GM19240 (cell line): ENCODE measurements around the gene INO80D.
"Not testable (repeated sequence)": the region's sequence is repeated elsewhere in the genome, so short reads cannot be mapped to it uniquely, and the experiment has no call there.

Source experiments
- DNase-seq: peaks from one replicate; pipeline ENCODE4 v3.0.0; 2011; ENCODE audit warnings: low spot score; ENCODE audit not compliant: insufficient read length

The INO80D gene

GRCh38 chr2:206033452-206033851 lies 52.5 kb downstream of the INO80D start:
- DNase-seq = not testable (repeated sequence)

- DNase-seq = no peak
These were observed 53.9 kb downstream of the INO80D start for GRCh38 chr2:206031950-206032567.

GRCh38 chr2:206031162-206031784 lies 54.7 kb downstream of the INO80D start:
- no peak for DNase-seq

- DNase-seq = no peak
These were observed 57.9 kb downstream of the INO80D start for GRCh38 chr2:206028101-206028500.

GRCh38 chr2:206023183-206023582 lies 62.8 kb downstream of the INO80D start:
- DNase-seq = no peak

GRCh38 chr2:206020171-206020570 lies 65.8 kb downstream of the INO80D start:
- no peak for DNase-seq

- DNase-seq = not testable (repeated sequence)
These were observed 70.2 kb downstream of the INO80D start for GRCh38 chr2:206015746-206016145.

- DNase-seq = no peak
These were observed 74.2 kb downstream of the INO80D start for GRCh38 chr2:206011795-206012194.

GRCh38 chr2:206011018-206011614 lies 74.9 kb downstream of the INO80D start:
- DNase-seq = no peak

- DNase-seq = no peak
These were observed 81.8 kb downstream of the INO80D start for GRCh38 chr2:206004004-206004693.

- DNase-seq = no peak
These were observed 83.5 kb downstream of the INO80D start for GRCh38 chr2:206002440-206002839.

- DNase-seq = no peak
These were observed 84.1 kb downstream of the INO80D start for GRCh38 chr2:206001912-206002311.

GRCh38 chr2:206000776-206001175 lies 85.2 kb downstream of the INO80D start:
- no peak for DNase-seq

GRCh38 chr2:205998583-205998982 lies 87.4 kb downstream of the INO80D start:
- no peak for DNase-seq

GRCh38 chr2:205996161-205996560 lies 89.8 kb downstream of the INO80D start:
- DNase-seq = no peak

GRCh38 chr2:205995260-205995659 lies 90.7 kb downstream of the INO80D start:
- no peak for DNase-seq

- no peak for DNase-seq
These were observed 91.6 kb downstream of the INO80D start for GRCh38 chr2:205994344-205994743.

GRCh38 chr2:205990104-205990503 lies 95.9 kb downstream of the INO80D start:
- DNase-seq = no peak

- no peak for DNase-seq
These were observed 96.5 kb downstream of the INO80D start for GRCh38 chr2:205989271-205990071.

- not testable (repeated sequence) for DNase-seq
These were observed 97.3 kb downstream of the INO80D start for GRCh38 chr2:205988681-205989080.

- DNase-seq = no peak
These were observed 97.7 kb downstream of the INO80D start for GRCh38 chr2:205988274-205988673.
